Liver (tissue), 3 donors: Measurements from ENCODE around the gene NMNAT2.

ENCODE experiments used
- FOXA1 ChIP-seq: IDR thresholded peaks from 2 replicates; pipeline ENCODE4 v1.6.1; 2016; ENCODE audit warnings: antibody characterized with exemption
- JUND ChIP-seq, 2 donors: IDR thresholded peaks; 2 replicates each; pipeline ENCODE4 v1.6.1; 2016; ENCODE audit warnings: antibody characterized with exemption in 2 of 2
- RAD21 ChIP-seq, 2 donors: IDR thresholded peaks; 2 replicates each; pipeline ENCODE4 v1.6.1; 2016; ENCODE audit warnings: antibody characterized with exemption in 2 of 2, mild to moderate bottlenecking in 2 of 2
- RXRA ChIP-seq, 2 donors: IDR thresholded peaks; 2 replicates each; pipeline ENCODE4 v1.6.1; 2017 to 2018; ENCODE audit warnings: antibody characterized with exemption in 2 of 2, mild to moderate bottlenecking in 1 of 2
- SP1 ChIP-seq: IDR thresholded peaks from 2 replicates; pipeline ENCODE4 v1.6.1; 2018; ENCODE audit warnings: antibody characterized with exemption, mild to moderate bottlenecking
- TAF1 ChIP-seq: conservative IDR thresholded peaks from 2 replicates; pipeline ENCODE4 v1.6.1; 2016; ENCODE audit warnings: antibody characterized with exemption, mild to moderate bottlenecking
- TF ChIP-seq, protein P1 (sequence below): IDR thresholded peaks from 2 replicates; pipeline ENCODE4 v1.6.1; 2016; ENCODE audit warnings: antibody characterized with exemption
- TF ChIP-seq, protein P2 (sequence below): fragments of 150-350 bp; IDR thresholded peaks from 2 replicates; pipeline ENCODE4 v1.5.1; 2017; ENCODE audit warnings: improper control_type of control experiment, low read depth, low read length; ENCODE audit not compliant: missing input control
- TF ChIP-seq, protein P3 (sequence below): IDR thresholded peaks from 2 replicates; pipeline ENCODE4 v1.6.1; 2016; ENCODE audit warnings: antibody characterized with exemption
- TF ChIP-seq, protein P4 (sequence below): IDR thresholded peaks from 2 replicates; pipeline ENCODE4 v1.6.1; 2016; ENCODE audit warnings: antibody characterized with exemption
- TF ChIP-seq, protein P5 (sequence below): IDR thresholded peaks from 2 replicates; pipeline ENCODE4 v1.6.1; 2016; ENCODE audit warnings: antibody characterized with exemption, mild to moderate bottlenecking
- donor health status: healthy.
- donor health status: healthy.

DNA sequence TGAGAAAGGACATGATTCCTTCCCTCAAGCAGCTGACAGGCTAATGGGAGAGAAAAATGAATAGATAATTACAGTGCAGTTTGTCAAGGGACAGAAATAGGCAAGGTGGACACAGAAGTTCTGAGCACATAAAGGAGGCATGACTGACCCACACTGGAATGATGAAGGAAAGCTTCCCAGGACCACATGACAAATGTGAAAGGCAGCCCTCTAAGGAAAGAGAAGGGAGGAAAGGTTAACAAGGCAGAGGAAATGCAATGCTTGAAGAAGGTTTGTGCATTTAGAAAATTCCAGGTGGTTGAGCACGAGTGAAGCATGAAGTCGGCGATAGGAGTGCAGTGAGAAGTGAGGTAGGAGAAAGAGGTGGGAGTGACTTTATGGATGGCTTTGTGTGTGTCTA lies 194.7 kb downstream of the NMNAT2 start:
- TF ChIP-seq, protein P1, sequence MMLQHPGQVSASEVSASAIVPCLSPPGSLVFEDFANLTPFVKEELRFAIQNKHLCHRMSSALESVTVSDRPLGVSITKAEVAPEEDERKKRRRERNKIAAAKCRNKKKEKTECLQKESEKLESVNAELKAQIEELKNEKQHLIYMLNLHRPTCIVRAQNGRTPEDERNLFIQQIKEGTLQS, result no peak
- no peak for TF ChIP-seq RAD21 (IDR thresholded peaks at IDR 0.05)
- TF ChIP-seq, protein P2, sequence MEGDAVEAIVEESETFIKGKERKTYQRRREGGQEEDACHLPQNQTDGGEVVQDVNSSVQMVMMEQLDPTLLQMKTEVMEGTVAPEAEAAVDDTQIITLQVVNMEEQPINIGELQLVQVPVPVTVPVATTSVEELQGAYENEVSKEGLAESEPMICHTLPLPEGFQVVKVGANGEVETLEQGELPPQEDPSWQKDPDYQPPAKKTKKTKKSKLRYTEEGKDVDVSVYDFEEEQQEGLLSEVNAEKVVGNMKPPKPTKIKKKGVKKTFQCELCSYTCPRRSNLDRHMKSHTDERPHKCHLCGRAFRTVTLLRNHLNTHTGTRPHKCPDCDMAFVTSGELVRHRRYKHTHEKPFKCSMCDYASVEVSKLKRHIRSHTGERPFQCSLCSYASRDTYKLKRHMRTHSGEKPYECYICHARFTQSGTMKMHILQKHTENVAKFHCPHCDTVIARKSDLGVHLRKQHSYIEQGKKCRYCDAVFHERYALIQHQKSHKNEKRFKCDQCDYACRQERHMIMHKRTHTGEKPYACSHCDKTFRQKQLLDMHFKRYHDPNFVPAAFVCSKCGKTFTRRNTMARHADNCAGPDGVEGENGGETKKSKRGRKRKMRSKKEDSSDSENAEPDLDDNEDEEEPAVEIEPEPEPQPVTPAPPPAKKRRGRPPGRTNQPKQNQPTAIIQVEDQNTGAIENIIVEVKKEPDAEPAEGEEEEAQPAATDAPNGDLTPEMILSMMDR, result no peak
- TF ChIP-seq JUND (IDR thresholded peaks at IDR 0.05), result no peak
- no peak for TF ChIP-seq TAF1
- no peak for TF ChIP-seq SP1
- no peak for TF ChIP-seq RXRA (IDR thresholded peaks at IDR 0.05)
- TF ChIP-seq, protein P3, sequence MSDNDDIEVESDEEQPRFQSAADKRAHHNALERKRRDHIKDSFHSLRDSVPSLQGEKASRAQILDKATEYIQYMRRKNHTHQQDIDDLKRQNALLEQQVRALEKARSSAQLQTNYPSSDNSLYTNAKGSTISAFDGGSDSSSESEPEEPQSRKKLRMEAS, result no peak
- TF ChIP-seq, protein P4, sequence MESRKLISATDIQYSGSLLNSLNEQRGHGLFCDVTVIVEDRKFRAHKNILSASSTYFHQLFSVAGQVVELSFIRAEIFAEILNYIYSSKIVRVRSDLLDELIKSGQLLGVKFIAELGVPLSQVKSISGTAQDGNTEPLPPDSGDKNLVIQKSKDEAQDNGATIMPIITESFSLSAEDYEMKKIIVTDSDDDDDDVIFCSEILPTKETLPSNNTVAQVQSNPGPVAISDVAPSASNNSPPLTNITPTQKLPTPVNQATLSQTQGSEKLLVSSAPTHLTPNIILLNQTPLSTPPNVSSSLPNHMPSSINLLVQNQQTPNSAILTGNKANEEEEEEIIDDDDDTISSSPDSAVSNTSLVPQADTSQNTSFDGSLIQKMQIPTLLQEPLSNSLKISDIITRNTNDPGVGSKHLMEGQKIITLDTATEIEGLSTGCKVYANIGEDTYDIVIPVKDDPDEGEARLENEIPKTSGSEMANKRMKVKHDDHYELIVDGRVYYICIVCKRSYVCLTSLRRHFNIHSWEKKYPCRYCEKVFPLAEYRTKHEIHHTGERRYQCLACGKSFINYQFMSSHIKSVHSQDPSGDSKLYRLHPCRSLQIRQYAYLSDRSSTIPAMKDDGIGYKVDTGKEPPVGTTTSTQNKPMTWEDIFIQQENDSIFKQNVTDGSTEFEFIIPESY, result no peak
- no peak for TF ChIP-seq FOXA1
- TF ChIP-seq, protein P5, sequence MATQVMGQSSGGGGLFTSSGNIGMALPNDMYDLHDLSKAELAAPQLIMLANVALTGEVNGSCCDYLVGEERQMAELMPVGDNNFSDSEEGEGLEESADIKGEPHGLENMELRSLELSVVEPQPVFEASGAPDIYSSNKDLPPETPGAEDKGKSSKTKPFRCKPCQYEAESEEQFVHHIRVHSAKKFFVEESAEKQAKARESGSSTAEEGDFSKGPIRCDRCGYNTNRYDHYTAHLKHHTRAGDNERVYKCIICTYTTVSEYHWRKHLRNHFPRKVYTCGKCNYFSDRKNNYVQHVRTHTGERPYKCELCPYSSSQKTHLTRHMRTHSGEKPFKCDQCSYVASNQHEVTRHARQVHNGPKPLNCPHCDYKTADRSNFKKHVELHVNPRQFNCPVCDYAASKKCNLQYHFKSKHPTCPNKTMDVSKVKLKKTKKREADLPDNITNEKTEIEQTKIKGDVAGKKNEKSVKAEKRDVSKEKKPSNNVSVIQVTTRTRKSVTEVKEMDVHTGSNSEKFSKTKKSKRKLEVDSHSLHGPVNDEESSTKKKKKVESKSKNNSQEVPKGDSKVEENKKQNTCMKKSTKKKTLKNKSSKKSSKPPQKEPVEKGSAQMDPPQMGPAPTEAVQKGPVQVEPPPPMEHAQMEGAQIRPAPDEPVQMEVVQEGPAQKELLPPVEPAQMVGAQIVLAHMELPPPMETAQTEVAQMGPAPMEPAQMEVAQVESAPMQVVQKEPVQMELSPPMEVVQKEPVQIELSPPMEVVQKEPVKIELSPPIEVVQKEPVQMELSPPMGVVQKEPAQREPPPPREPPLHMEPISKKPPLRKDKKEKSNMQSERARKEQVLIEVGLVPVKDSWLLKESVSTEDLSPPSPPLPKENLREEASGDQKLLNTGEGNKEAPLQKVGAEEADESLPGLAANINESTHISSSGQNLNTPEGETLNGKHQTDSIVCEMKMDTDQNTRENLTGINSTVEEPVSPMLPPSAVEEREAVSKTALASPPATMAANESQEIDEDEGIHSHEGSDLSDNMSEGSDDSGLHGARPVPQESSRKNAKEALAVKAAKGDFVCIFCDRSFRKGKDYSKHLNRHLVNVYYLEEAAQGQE, result no peak
